Osteocyte (in vitro differentiated cells): ENCODE measurements around the gene NR5A2. TPM values are rescaled to one million over a fixed set of nuclear protein-coding genes. Genes with fewer than 3 reads are reported as not detected.

Experiments
- DNase-seq: peaks from one replicate; pipeline ENCODE4 v3.0.0; 2021; ENCODE audit warnings: mixed read lengths; ENCODE audit not compliant: unreplicated experiment; ENCODE audit errors: extremely low spot score
- H3K27ac Mint-ChIP-seq: one replicate; pipeline ENCODE4 v1.8.0; 2021; ENCODE audit warnings: mild to moderate bottlenecking, mixed read lengths; ENCODE audit not compliant: unreplicated experiment
- H3K27me3 Mint-ChIP-seq: one replicate; pipeline ENCODE4 v1.8.0; 2021; ENCODE audit warnings: mixed read lengths; ENCODE audit not compliant: unreplicated experiment
- H3K36me3 Mint-ChIP-seq: one replicate; pipeline ENCODE4 v1.8.0; 2021; ENCODE audit warnings: mixed read lengths; ENCODE audit not compliant: unreplicated experiment
- H3K4me1 Mint-ChIP-seq: one replicate; pipeline ENCODE4 v1.8.0; 2021; ENCODE audit warnings: mixed read lengths; ENCODE audit not compliant: unreplicated experiment
- H3K4me3 Mint-ChIP-seq: one replicate; pipeline ENCODE4 v1.8.0; 2021; ENCODE audit warnings: mild to moderate bottlenecking, moderate library complexity, mixed read lengths; ENCODE audit not compliant: unreplicated experiment
- H3K9me3 Mint-ChIP-seq: one replicate; pipeline ENCODE4 v1.8.0; 2021; ENCODE audit warnings: mixed read lengths; ENCODE audit not compliant: unreplicated experiment
- CTCF ChIP-seq: fragments of 200-600 bp; sonication (generic); IDR thresholded peaks from 2 replicates; pipeline ENCODE4 v1.5.0; 2021; ENCODE audit warnings: antibody characterized with exemption, mild to moderate bottlenecking, moderate library complexity
- total RNA-seq: library from RNA; stranded (reverse); gene quantifications from 2 replicates; pipeline ENCODE4 v1.2.1, GENCODE V29; 2021

NR5A2 gene
- total RNA-seq, 1 donor from 2014 or later: not detected

- H3K4me1 Mint-ChIP-seq: peaks cover 1% of the 10 kb centered on the region
Observed at GRCh38 chr1:200157715-200158114, 130.2 kb downstream of the NR5A2 start.

GRCh38 chr1:200161801-200162200 is 134.3 kb downstream of the NR5A2 start:
- H3K27me3 Mint-ChIP-seq: peaks cover 13% of the 10 kb centered on the region
- DNase-seq: no peak
- H3K9me3 Mint-ChIP-seq: no peaks in the 10 kb centered on the region
- H3K4me1 Mint-ChIP-seq: peaks cover 1% of the 10 kb centered on the region
- H3K36me3 Mint-ChIP-seq: no peaks in the 10 kb centered on the region
- TF ChIP-seq CTCF: no peak
- H3K27ac Mint-ChIP-seq: no peak overlapping the region
- no peak overlapping the region for H3K4me3 Mint-ChIP-seq

More at GRCh38 chr1:200157715-200158114, 130.2 kb downstream of the NR5A2 start:
- Mint-ChIP-seq H3K9me3 (no peaks in the 10 kb centered on the region), H3K27me3 (peaks cover 16% of the 10 kb centered on the region), H3K4me3 (no peak overlapping the region), H3K27ac (no peak overlapping the region), H3K36me3 (no peaks in the 10 kb centered on the region)
- DNase-seq: no peak
- TF ChIP-seq CTCF: no peak

GRCh38 chr1:200162258-200162657 is 134.7 kb downstream of the NR5A2 start:
- no peak for TF ChIP-seq CTCF
- Mint-ChIP-seq H3K4me3 (no peak overlapping the region), H3K4me1 (peaks cover 1% of the 10 kb centered on the region), H3K9me3 (no peaks in the 10 kb centered on the region), H3K27ac (no peak overlapping the region), H3K36me3 (no peaks in the 10 kb centered on the region), H3K27me3 (peaks cover 12% of the 10 kb centered on the region)
- no peak for DNase-seq

GRCh38 chr1:200162877-200163276 is 135.4 kb downstream of the NR5A2 start:
- Mint-ChIP-seq H3K4me1 (no peaks in the 10 kb centered on the region), H3K27ac (no peak overlapping the region), H3K27me3 (peaks cover 8% of the 10 kb centered on the region), H3K4me3 (no peak overlapping the region), H3K36me3 (no peaks in the 10 kb centered on the region), H3K9me3 (no peaks in the 10 kb centered on the region)
- DNase-seq: no peak
- no peak for TF ChIP-seq CTCF

- H3K27me3 Mint-ChIP-seq: peaks cover 6% of the 10 kb centered on the region
- H3K9me3 Mint-ChIP-seq: no peaks in the 10 kb centered on the region
- no peaks in the 10 kb centered on the region for H3K4me1 Mint-ChIP-seq
- no peaks in the 10 kb centered on the region for H3K36me3 Mint-ChIP-seq
- no peak for DNase-seq
- H3K4me3 Mint-ChIP-seq: no peak overlapping the region
- TF ChIP-seq CTCF: no peak
- no peak overlapping the region for H3K27ac Mint-ChIP-seq
Observed at GRCh38 chr1:200163911-200164310, 136.4 kb downstream of the NR5A2 start.
